HepG2 (cell line): ENCODE results near the gene TAS2R39.

Experiments
- AFF4 ChIP-seq: sonication (generic); formaldehyde crosslinking; IDR thresholded peaks from 2 replicates; pipeline ENCODE4 v1.4.0; 2020; ENCODE audit warnings: missing genetic modification reagents
- BRCA1 ChIP-seq: sonication (generic); formaldehyde crosslinking; IDR thresholded peaks from 2 replicates; pipeline ENCODE4 v1.4.0; 2020; ENCODE audit warnings: missing genetic modification reagents
- CC2D1A ChIP-seq: sonication (generic); formaldehyde crosslinking; IDR thresholded peaks from 2 replicates; pipeline ENCODE4 v1.8.1; 2023; ENCODE audit warnings: mild to moderate bottlenecking, missing genetic modification reagents
- CTCF ChIP-seq: sonication (generic); formaldehyde crosslinking; IDR thresholded peaks from 2 replicates; pipeline ENCODE4 v1.5.0; 2020; ENCODE audit warnings: mild to moderate bottlenecking, missing genetic modification reagents, moderate library complexity
- ELF4 ChIP-seq: sonication (generic); formaldehyde crosslinking; IDR thresholded peaks from 2 replicates; pipeline ENCODE4 v1.5.0; 2020; ENCODE audit warnings: missing genetic modification reagents, mild to moderate bottlenecking, moderate library complexity, borderline replicate concordance
- EZH2 ChIP-seq: conservative IDR thresholded peaks from 2 replicates; pipeline ENCODE4 v1.6.1; 2012; ENCODE audit warnings: mild to moderate bottlenecking, low read depth, low read length, moderate library complexity
- HNRNPH1 ChIP-seq: fragments of 200-400 bp; formaldehyde crosslinking; optimal IDR thresholded peaks from 2 replicates; pipeline ENCODE3; 2017; ENCODE audit warnings: mild to moderate bottlenecking, low read depth, low read length
- JUNB ChIP-seq: sonication (generic); formaldehyde crosslinking; IDR thresholded peaks from 2 replicates; pipeline ENCODE4 v1.8.0; 2022; ENCODE audit warnings: missing genetic modification reagents, mild to moderate bottlenecking, borderline replicate concordance
- KLF16 ChIP-seq, 2 experiments: sonication (generic) in 1 of 2; formaldehyde crosslinking in 1 of 2; IDR thresholded peaks; 2 replicates each; pipeline versions ENCODE4 v1.6.1 to v1.8.0; 2016 to 2023; ENCODE audit warnings: missing genetic modification reagents in 2 of 2, missing compliant biosample characterization in 1 of 2
- POLR2AphosphoS5 ChIP-seq: IDR thresholded peaks from 2 replicates; pipeline ENCODE4 v1.6.1; 2012; ENCODE audit warnings: low read depth, low read length
- USF2 ChIP-seq, 2 experiments: sonication (generic) in 1 of 2; formaldehyde crosslinking in 1 of 2; IDR thresholded peaks; 2 replicates each; pipeline versions ENCODE4 v1.5.1 to v1.6.1; 2011 to 2020; ENCODE audit warnings: borderline replicate concordance in 1 of 2, low read depth in 1 of 2, low read length in 1 of 2, mild to moderate bottlenecking in 1 of 2, missing genetic modification reagents in 1 of 2, moderate library complexity in 1 of 2
- ZNF121 ChIP-seq: sonication (generic); formaldehyde crosslinking; IDR thresholded peaks from 2 replicates; pipeline ENCODE4 v1.5.0; 2020; ENCODE audit warnings: mild to moderate bottlenecking, missing genetic modification reagents

- TF ChIP-seq POLR2AphosphoS5 = no peak
- TF ChIP-seq CTCF (CRISPR knock-in tag) = no peak
- TF ChIP-seq CC2D1A (CRISPR knock-in tag) = no peak
- no peak for TF ChIP-seq HNRNPH1
- no peak for TF ChIP-seq EZH2
- TF ChIP-seq ZNF121 (CRISPR knock-in tag) = no peak
- TF ChIP-seq KLF16 (CRISPR knock-in tag; IDR thresholded peaks at IDR 0.05) = no peak
- TF ChIP-seq USF2 (IDR thresholded peaks at IDR 0.05; ENCODE audit: low read depth, low read length) = no peak
- no peak for TF ChIP-seq USF2 (CRISPR knock-in tag; IDR thresholded peaks at IDR 0.05; ENCODE audit: borderline replicate concordance)
- no peak for TF ChIP-seq AFF4
- no peak for TF ChIP-seq JUNB
- TF ChIP-seq BRCA1 = no peak
- no peak for TF ChIP-seq ELF4 (CRISPR knock-in tag)
Measured at GRCh38 chr7:143221737-143222136, 38.5 kb downstream of the TAS2R39 start, which contains the start of gene TAS2R40.
